Putamen (tissue), 1 donor: ENCODE results near the gene IL18BP.

Experiments used
- DNase-seq: peaks from one replicate; pipeline ENCODE4 v3.0.0-alpha.2; 2016; ENCODE audit warnings: low spot score

IL18BP gene

DNA sequence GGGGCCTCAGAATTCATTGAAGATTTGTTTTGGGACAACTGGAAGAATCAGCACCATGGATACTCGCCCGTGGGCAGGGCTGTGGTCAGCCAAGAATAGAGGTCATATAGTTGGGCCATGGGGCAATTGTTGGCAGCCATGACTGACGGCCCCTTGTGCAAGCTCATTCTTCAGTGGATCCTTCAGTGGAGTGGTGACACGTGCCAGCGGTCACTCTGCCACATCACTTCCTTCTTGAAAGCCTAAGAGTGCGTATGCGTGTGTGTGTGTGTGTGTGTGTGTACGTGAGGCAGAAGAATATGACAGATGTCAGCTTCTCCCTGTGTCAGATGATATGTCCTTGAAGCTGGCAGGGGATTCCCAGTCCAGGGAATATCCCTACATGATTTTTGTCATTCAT is 1.8 kb upstream of the IL18BP start:
- no peak for DNase-seq

GRCh38 chr11:71997594-71997993 is 1.1 kb upstream of the IL18BP start:
- no peak for DNase-seq

DNA sequence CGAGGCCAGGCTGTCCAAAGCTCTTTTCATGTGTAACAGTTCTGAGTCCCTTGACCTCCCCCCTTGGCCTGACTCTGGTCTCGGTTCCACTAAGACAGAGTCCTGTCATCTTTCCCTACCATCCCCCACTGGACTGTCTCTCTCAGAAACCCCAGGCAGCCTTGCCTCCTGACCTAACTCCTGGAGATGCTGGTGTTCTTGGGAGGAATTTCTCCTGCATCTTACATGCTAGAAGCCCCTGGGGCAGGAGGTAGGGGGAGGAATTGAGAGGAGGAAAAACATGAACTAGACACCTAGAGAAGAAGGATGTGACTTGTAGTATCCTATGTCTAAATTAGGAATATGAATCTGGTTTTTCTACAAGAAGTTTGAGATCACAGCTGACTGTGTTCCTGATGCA is 648 bp upstream of the IL18BP start:
- DNase-seq, result no peak

GRCh38 chr11:71999362-71999761 is 653 bp downstream of the IL18BP start:
- no peak for DNase-seq

DNA sequence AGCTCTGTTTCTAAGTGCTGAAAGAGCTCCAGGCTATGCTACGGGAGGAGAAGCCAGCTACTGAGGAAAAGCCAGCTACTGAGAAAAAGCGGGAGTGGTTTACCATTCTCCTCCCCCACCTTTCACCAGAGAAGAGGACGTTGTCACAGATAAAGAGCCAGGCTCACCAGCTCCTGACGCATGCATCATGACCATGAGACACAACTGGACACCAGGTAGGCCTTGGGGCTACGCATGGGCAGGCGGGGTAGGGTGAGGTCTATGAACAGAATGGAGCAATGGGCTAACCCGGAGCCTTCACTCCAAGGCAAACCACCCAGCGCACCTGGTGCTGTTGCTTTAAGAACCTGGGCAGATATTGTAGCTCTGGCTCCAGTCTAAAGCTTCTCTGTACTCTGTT is 1.1 kb downstream of the IL18BP start:
- no peak for DNase-seq

DNA sequence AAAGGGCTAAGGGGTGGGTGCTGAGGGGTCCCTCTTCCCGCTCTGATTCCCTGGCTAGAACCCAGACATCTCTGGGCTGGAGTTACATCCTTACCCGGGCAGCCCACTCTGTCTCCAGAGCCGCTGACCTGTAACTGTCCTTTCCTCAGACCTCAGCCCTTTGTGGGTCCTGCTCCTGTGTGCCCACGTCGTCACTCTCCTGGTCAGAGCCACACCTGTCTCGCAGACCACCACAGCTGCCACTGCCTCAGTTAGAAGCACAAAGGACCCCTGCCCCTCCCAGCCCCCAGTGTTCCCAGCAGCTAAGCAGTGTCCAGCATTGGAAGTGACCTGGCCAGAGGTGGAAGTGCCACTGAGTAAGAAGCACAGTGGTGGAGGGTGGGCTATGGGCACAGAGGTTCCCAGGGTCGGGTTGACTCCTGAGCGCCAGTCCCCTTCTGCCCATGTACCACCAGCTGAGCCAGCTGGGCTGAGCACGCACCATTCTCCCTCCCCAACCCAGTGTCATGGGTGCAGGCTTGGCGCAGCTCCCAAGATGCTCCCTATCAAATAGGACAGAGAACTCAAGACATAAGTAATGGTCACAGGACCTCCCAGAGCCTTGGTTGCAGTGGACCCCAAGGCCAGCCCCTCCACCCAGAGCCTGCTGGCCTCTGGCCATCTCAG is 1.6 kb downstream of the IL18BP start:
- no peak for DNase-seq

DNA sequence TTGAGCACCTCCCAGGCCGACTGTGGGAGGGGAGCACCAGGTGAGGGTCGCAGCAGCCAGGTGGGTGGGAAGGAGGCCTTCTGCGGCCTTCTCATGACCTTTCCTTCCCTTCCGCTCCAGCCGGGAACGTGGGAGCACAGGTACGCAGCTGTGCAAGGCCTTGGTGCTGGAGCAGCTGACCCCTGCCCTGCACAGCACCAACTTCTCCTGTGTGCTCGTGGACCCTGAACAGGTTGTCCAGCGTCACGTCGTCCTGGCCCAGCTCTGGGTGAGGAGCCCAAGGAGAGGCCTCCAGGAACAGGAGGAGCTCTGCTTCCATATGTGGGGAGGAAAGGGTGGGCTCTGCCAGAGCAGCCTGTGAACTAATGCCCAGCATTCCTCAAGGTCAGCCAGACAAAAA is 2.6 kb downstream of the IL18BP start:
- DNase-seq, result no peak

DNA sequence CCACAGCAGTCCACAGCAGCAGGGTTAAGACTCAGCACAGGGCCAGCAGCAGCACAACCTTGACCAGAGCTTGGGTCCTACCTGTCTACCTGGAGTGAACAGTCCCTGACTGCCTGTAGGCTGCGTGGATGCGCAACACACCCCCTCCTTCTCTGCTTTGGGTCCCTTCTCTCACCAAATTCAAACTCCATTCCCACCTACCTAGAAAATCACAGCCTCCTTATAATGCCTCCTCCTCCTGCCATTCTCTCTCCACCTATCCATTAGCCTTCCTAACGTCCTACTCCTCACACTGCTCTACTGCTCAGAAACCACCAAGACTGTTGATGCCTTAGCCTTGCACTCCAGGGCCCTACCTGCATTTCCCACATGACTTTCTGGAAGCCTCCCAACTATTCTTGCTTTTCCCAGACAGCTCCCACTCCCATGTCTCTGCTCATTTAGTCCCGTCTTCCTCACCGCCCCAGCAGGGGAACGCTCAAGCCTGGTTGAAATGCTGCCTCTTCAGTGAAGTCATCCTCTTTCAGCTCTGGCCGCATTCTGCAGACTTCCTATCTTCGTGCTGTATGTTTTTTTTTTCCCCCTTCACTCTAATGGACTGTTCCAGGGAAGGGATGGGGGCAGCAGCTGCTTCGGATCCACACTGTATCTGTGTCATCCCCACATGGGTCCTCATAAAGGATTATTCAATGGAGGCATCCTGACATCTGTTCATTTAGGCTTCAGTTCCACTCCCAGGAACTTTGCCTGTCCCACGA is 3.3 kb downstream of the IL18BP start:
- DNase-seq, result no peak

- DNase-seq, result no peak
Measured at GRCh38 chr11:72002841-72003775, 4.4 kb downstream of the IL18BP start.

DNA sequence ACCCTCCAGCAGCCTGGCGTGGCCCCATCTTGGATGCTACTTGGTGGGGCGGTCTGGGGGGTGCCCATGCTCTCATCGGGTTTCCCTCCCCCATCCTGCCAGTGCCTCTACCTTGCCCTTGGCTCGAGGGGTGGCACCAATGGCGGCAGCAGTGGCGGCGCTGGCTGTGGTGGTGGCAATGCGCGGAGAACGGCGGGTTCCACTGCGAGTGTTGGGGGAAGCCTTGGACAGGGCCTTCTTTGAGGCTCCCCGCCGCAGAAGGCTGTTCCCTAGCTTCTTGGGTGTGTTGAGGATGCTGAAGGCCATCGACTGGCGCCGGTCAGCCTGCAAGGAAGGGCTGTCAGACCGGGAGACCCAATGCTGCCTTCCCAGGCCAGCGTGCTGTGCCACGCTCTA is 5.1 kb downstream of the IL18BP start:
- DNase-seq, result no peak

GRCh38 chr11:72004515-72005346 is 6.0 kb downstream of the IL18BP start:
- DNase-seq, result no peak

- no peak for DNase-seq
Measured at GRCh38 chr11:72005347-72006260, 6.9 kb downstream of the IL18BP start.

- no peak for DNase-seq
Measured at GRCh38 chr11:72006309-72007088, 7.8 kb downstream of the IL18BP start.

DNA sequence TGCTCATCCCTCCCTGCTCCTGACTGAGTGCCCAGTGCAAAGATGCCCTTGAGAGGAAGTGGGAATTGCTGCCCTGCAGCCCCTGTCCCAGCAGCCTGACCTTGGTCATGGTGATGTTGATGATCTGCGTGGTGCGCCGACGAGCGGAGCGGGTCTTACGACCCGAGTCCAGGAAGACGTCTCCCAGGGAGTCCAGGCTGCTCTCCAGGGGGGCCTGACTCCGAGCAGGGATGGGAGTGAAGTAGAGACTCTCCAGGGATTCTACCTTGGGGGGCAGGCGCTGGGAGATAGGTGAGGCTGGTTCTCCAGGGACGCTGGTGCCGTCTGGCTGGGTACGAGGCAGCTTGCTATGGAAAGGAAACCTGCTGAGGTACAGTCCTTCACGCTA is 8.4 kb downstream of the IL18BP start:
- DNase-seq, result no peak

DNA sequence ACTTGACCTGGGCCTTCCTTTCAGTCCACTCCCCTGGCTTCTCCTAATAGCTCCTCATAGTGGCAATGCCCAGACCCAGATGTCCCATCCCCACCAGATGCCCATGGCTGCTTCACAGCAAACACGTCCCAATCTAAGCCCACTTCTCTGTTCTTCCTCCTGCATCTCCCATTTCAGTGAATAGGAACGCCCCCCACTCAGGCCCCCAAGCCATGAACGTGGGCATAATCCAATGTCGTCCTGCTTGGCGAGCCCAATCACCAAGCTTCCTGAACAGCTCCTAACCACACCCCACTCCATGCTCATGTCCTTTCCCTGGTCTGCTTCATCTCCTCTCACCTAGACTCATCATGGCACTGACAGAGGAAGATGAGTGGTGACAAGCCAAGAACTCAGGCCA is 8.9 kb downstream of the IL18BP start:
- no peak for DNase-seq

DNA sequence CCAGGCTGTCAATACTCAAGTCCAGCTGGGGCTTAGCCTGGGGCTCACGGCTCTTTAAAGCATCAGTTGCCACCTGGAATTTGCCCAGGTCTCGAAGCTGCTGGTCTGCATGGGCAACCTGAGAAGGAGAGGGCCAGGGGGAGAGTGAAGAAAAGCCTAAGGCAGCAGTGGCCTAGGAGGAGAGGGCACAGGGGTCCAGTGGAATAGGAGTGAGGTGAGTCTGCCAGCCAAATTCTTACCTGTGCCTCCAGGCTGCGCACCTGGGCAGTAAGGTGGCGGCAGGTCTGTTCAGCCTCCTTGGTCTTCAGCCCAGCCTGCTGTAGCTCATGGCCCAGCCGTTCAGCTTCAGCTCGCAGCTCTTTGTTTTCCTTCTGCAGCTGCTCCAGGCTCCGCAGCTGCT is 10.0 kb downstream of the IL18BP start:
- no peak for DNase-seq

DNA sequence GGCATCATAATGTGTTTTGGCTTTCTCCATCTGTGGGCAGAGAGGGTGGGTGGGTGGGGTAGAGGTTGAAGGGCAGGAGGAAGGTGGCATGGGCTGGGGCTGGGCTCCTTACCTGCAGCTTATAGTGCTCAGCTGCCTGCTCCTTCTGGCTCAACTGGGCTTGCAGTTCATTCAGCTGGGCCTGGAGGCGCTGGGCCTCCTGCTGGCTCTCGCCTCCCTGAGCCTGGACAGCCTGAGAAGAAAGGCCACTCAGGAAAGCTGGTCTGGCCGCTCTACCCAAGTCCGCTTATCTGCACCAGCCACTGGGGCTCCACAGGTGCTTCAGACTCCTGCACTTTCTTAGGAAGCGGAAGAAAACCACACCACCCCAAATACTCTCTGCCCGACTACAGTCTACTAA is 10.4 kb downstream of the IL18BP start:
- no peak for DNase-seq

GRCh38 chr11:72010529-72011233 is 12.0 kb downstream of the IL18BP start:
- peak; percentile 38 for DNase-seq

GRCh38 chr11:72012091-72012630 is 13.5 kb downstream of the IL18BP start:
- no peak for DNase-seq
